Measurements from ENCODE around the gene TMX2.

TMX2 gene

DNA sequence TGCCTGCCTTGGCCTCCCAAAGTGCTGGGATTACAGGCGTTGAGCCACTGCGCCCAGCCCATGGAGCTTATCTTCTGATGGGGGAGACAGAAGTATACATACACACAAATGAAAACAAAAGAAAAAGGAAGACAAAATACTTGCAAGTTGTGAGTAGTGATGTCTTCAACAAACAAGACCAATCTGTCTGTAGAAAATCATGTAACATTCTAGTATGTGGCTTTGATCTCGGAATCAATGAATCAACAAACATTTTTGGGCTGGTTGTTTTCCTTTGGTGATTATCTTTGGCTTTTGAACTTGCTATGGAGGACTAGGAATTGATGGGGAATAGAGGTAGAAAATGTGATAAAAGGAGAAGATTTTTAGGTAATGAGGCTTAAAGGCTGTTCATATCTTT lies 45.8 kb downstream of the TMX2 start:
- Histone ChIP-seq H3K9ac (ENCODE audit: low read length) (no peak overlapping the region), H4K8ac (ENCODE audit: low read length) (no peak overlapping the region), H3K14ac (ENCODE audit: low read length in 2 of 2) (no peak overlapping the region), H2AK5ac (ENCODE audit: low read length, severe bottlenecking) (no peak overlapping the region), H3K36me3 (ENCODE audit: control insufficient read depth in 1 of 2, insufficient read depth in 2 of 2, low read depth in 1 of 2, low read length in 2 of 2) (no peaks in the 10 kb centered on the region), H2BK12ac (ENCODE audit: low read length in 2 of 2) (no peak overlapping the region), H3K27ac (ENCODE audit: low read length, poor library complexity, severe bottlenecking) (no peak overlapping the region), H2AFZ (ENCODE audit: low read depth, low read length) (no peak overlapping the region), H3K23ac (ENCODE audit: low read length in 2 of 2) (no peak overlapping the region), H3K4me2 (ENCODE audit: low read length, poor library complexity, severe bottlenecking) (no peak overlapping the region), H4K91ac (ENCODE audit: low read length) (no peak overlapping the region), H2BK5ac (ENCODE audit: low read depth, low read length, poor library complexity, severe bottlenecking) (no peak overlapping the region), H3K4me3 (ENCODE audit: insufficient read depth in 1 of 2, low read depth in 1 of 2, low read length in 2 of 2) (no peak overlapping the region), H2BK120ac (ENCODE audit: low read depth, low read length) (no peak overlapping the region), H3K4ac (ENCODE audit: low read depth in 1 of 2, low read length in 2 of 2) (no peak overlapping the region), H3K9me3 (ENCODE audit: control insufficient read depth, low read length) (no peaks in the 10 kb centered on the region), H3K4me1 (ENCODE audit: control insufficient read depth, insufficient read depth, low read depth, low read length) (no peaks in the 10 kb centered on the region), H3K79me1 (replicated peaks; ENCODE audit: low read length, poor library complexity, severe bottlenecking) (peaks cover 8% of the 10 kb centered on the region), H2BK15ac (ENCODE audit: low read depth, poor library complexity, severe bottlenecking) (no peak overlapping the region), H3K18ac (ENCODE audit: low read depth in 1 of 2, low read length in 2 of 2) (no peak overlapping the region), H3K27me3 (ENCODE audit: control insufficient read depth in 1 of 2, insufficient read depth in 1 of 2, low read length in 2 of 2) (no peaks in the 10 kb centered on the region)
- WGBS = 90% methylated on average over 1 of the region's 3 CpGs
- no peak for DNase-seq

DNA sequence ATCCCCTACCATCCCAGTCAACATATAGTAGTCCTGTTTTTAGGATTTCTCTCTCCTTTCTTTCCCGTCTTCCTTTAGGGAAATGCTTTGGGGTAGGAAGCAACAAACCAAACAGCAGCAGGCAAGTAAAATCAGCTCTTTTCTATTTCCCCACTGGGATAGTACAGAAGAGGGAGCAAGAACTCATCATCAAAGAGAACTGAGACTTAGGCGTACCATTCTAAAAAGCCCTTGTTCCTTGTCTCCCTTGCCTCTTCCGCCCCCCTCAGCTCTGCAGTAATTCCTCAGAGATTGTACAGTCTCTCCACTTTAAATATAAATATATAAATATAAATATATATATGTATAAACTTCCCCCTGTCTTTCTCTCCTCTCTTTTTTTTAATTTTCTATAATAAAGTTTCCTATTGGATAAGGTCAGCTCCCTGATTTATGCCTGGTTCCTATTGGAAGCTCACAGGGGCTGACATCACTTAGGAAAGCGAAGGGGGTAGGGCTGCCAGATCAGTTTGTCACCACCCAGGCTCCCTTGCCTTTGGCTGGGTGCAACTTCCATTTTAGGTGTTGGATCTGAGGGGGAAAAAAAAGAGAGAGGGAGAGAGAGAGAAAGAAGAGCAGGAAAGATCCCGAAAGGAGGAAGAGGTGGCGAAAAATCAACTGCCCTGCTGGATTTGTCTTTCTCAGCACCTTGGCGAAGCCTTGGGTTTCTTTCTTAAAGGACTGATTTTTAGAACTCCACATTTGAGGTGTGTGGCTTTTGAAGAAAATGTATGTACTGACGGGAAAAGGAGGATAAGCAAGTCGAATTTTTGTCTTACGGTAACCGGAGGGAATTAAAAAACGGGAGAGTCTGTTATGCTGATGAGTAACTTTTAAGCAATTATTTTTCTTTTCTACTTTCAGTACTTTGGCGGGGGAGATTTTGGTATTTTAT lies 49.2 kb downstream of the TMX2 start, which contains the start of gene CTNND1:
Gene CTNND1, plus strand, starts transcription at position 502 of the 934 bp plus-strand sequence. CDS start 29,677 bp downstream, outside the sequence.
- H4K91ac ChIP-seq (ENCODE audit: low read length) = no peak within 1 kb of the TSS
- 6% methylated on average over 10 of the region's 13 CpGs for WGBS
- H3K9ac ChIP-seq (ENCODE audit: low read length) = peak within 1 kb of the TSS; percentile 100
- no peaks in the 10 kb centered on the region for H3K9me3 ChIP-seq (ENCODE audit: control insufficient read depth, low read length)
- peaks cover 6% of the 10 kb centered on the region for H3K4me1 ChIP-seq (ENCODE audit: control insufficient read depth, insufficient read depth, low read depth, low read length)
- no peak within 1 kb of the TSS for H2BK12ac ChIP-seq (ENCODE audit: low read length in 2 of 2)
- H3K27ac ChIP-seq (ENCODE audit: low read length, poor library complexity, severe bottlenecking) = peak within 1 kb of the TSS; percentile 95
- peak within 1 kb of the TSS in 1 of 2 experiments; percentile 57 for H3K4ac ChIP-seq (ENCODE audit: low read depth in 1 of 2, low read length in 2 of 2)
- H2AFZ ChIP-seq (ENCODE audit: low read depth, low read length) = no peak within 1 kb of the TSS
- peaks cover 4% of the 10 kb centered on the region for H3K79me1 ChIP-seq (replicated peaks; ENCODE audit: low read length, poor library complexity, severe bottlenecking)
- no peak within 1 kb of the TSS for H3K23ac ChIP-seq (ENCODE audit: low read length in 2 of 2)
- H2BK15ac ChIP-seq (ENCODE audit: low read depth, poor library complexity, severe bottlenecking) = peak within 1 kb of the TSS; percentile 26
- H3K4me2 ChIP-seq (ENCODE audit: low read length, poor library complexity, severe bottlenecking) = peak within 1 kb of the TSS; percentile 41
- no peaks in the 10 kb centered on the region for H3K36me3 ChIP-seq (ENCODE audit: control insufficient read depth in 1 of 2, insufficient read depth in 2 of 2, low read depth in 1 of 2, low read length in 2 of 2)
- DNase-seq = peak; percentile 99
- H3K14ac ChIP-seq (ENCODE audit: low read length in 2 of 2) = peak within 1 kb of the TSS in 1 of 2 experiments; percentile 96
- peak within 1 kb of the TSS; percentile 38 to 96 for H3K4me3 ChIP-seq (ENCODE audit: insufficient read depth in 1 of 2, low read depth in 1 of 2, low read length in 2 of 2)
- H2BK120ac ChIP-seq (ENCODE audit: low read depth, low read length) = peak within 1 kb of the TSS; percentile 29
- H4K8ac ChIP-seq (ENCODE audit: low read length) = peak within 1 kb of the TSS; percentile 55
- H3K27me3 ChIP-seq (ENCODE audit: control insufficient read depth in 1 of 2, insufficient read depth in 1 of 2, low read length in 2 of 2) = no peaks in the 10 kb centered on the region
- peak within 1 kb of the TSS; percentile 78 for H2AK5ac ChIP-seq (ENCODE audit: low read length, severe bottlenecking)
- H2BK5ac ChIP-seq (ENCODE audit: low read depth, low read length, poor library complexity, severe bottlenecking) = peak within 1 kb of the TSS; percentile 88
- H3K18ac ChIP-seq (ENCODE audit: low read depth in 1 of 2, low read length in 2 of 2) = peak within 1 kb of the TSS in 1 of 2 experiments; percentile 75

DNA sequence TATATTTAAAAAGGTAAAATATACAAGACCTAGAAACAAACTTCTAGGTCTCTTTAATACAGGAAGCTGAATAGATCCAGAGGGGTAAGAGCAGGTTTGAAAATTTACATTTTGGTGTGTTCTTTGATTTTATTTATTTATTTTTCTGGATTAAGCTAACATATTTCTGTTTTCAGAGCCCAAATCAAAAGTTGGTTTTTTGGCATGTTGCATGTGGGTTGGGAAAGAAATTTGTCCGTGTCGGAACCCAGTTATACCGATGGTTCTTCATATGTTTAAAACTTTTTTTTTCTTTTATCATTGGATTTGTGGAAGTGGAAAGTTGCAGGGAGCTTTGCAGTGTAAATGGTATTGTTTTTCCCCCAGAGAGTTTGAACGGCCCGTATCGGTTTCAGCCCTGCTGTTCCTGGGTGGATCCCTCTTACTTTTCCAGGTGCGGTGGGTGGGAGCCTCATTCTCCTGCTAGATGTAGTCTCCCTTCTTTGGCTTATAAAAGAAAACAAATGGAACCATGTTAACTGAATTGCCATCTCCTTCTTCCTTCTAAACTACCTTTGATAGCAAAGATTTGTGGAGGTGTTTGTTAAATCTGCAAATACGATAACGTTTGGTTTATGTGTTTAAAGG lies 50.0 kb downstream of the TMX2 start:
- WGBS = 2% methylated on average over 6 of the region's 9 CpGs
- Histone ChIP-seq H2BK15ac (ENCODE audit: low read depth, poor library complexity, severe bottlenecking) (no peak overlapping the region), H3K4me3 (ENCODE audit: insufficient read depth in 1 of 2, low read depth in 1 of 2, low read length in 2 of 2) (peak overlapping the region; percentile 38 to 96), H3K18ac (ENCODE audit: low read depth in 1 of 2, low read length in 2 of 2) (no peak overlapping the region), H3K4me2 (ENCODE audit: low read length, poor library complexity, severe bottlenecking) (peak overlapping the region; percentile 5), H4K8ac (ENCODE audit: low read length) (no peak overlapping the region), H3K23ac (ENCODE audit: low read length in 2 of 2) (no peak overlapping the region), H2AK5ac (ENCODE audit: low read length, severe bottlenecking) (no peak overlapping the region), H2BK12ac (ENCODE audit: low read length in 2 of 2) (no peak overlapping the region), H3K4me1 (ENCODE audit: control insufficient read depth, insufficient read depth, low read depth, low read length) (peaks cover 6% of the 10 kb centered on the region), H3K14ac (ENCODE audit: low read length in 2 of 2) (no peak overlapping the region), H3K27ac (ENCODE audit: low read length, poor library complexity, severe bottlenecking) (peak overlapping the region; percentile 10), H3K27me3 (ENCODE audit: control insufficient read depth in 1 of 2, insufficient read depth in 1 of 2, low read length in 2 of 2) (no peaks in the 10 kb centered on the region), H3K9me3 (ENCODE audit: control insufficient read depth, low read length) (no peaks in the 10 kb centered on the region), H2BK120ac (ENCODE audit: low read depth, low read length) (no peak overlapping the region), H2BK5ac (ENCODE audit: low read depth, low read length, poor library complexity, severe bottlenecking) (no peak overlapping the region), H3K36me3 (ENCODE audit: control insufficient read depth in 1 of 2, insufficient read depth in 2 of 2, low read depth in 1 of 2, low read length in 2 of 2) (no peaks in the 10 kb centered on the region), H4K91ac (ENCODE audit: low read length) (no peak overlapping the region), H2AFZ (ENCODE audit: low read depth, low read length) (no peak overlapping the region), H3K9ac (ENCODE audit: low read length) (peak overlapping the region; percentile 100), H3K4ac (ENCODE audit: low read depth in 1 of 2, low read length in 2 of 2) (no peak overlapping the region), H3K79me1 (replicated peaks; ENCODE audit: low read length, poor library complexity, severe bottlenecking) (peaks cover 3% of the 10 kb centered on the region)
- peak; percentile 22 for DNase-seq

DNA sequence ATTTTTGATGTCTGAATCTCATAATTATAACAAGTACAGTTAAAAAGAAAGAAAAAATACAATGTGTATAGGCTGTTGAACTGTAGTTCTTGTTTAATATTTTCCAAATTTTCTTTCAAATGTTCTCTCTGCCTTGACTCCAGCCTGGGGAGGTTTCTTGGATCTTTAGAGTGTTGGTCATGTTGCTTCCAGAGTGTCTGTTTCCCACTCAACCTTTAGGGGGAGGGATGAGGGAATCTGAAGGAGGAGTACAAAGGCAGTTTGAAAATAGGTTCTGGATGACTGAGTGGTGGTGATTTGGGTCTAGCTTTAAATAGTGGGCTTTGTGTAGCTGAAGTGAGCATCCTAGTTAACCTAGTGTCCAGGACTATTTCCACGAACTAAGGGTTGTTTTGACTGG lies 51.2 kb downstream of the TMX2 start:
- DNase-seq = peak; percentile 69
- H3K4me3 ChIP-seq (ENCODE audit: insufficient read depth in 1 of 2, low read depth in 1 of 2, low read length in 2 of 2) = peak overlapping the region in 1 of 2 experiments; percentile 96
- H2AK5ac ChIP-seq (ENCODE audit: low read length, severe bottlenecking) = no peak overlapping the region
- no peak overlapping the region for H4K8ac ChIP-seq (ENCODE audit: low read length)
- H2BK12ac ChIP-seq (ENCODE audit: low read length in 2 of 2) = no peak overlapping the region
- no peak overlapping the region for H2BK5ac ChIP-seq (ENCODE audit: low read depth, low read length, poor library complexity, severe bottlenecking)
- peak overlapping the region; percentile 38 for H3K27ac ChIP-seq (ENCODE audit: low read length, poor library complexity, severe bottlenecking)
- H3K79me1 ChIP-seq (replicated peaks; ENCODE audit: low read length, poor library complexity, severe bottlenecking) = peaks cover 2% of the 10 kb centered on the region
- H2BK15ac ChIP-seq (ENCODE audit: low read depth, poor library complexity, severe bottlenecking) = no peak overlapping the region
- 33% methylated on average over 1 of the region's 1 CpG for WGBS
- no peaks in the 10 kb centered on the region for H3K36me3 ChIP-seq (ENCODE audit: control insufficient read depth in 1 of 2, insufficient read depth in 2 of 2, low read depth in 1 of 2, low read length in 2 of 2)
- H3K4me2 ChIP-seq (ENCODE audit: low read length, poor library complexity, severe bottlenecking) = peak overlapping the region; percentile 32
- H3K27me3 ChIP-seq (ENCODE audit: control insufficient read depth in 1 of 2, insufficient read depth in 1 of 2, low read length in 2 of 2) = no peaks in the 10 kb centered on the region
- no peak overlapping the region for H3K18ac ChIP-seq (ENCODE audit: low read depth in 1 of 2, low read length in 2 of 2)
- no peak overlapping the region for H2BK120ac ChIP-seq (ENCODE audit: low read depth, low read length)
- peak overlapping the region; percentile 100 for H3K9ac ChIP-seq (ENCODE audit: low read length)
- no peak overlapping the region for H3K23ac ChIP-seq (ENCODE audit: low read length in 2 of 2)
- no peak overlapping the region for H4K91ac ChIP-seq (ENCODE audit: low read length)
- no peak overlapping the region for H3K14ac ChIP-seq (ENCODE audit: low read length in 2 of 2)
- no peak overlapping the region for H3K4ac ChIP-seq (ENCODE audit: low read depth in 1 of 2, low read length in 2 of 2)
- H3K4me1 ChIP-seq (ENCODE audit: control insufficient read depth, insufficient read depth, low read depth, low read length) = peaks cover 6% of the 10 kb centered on the region
- H3K9me3 ChIP-seq (ENCODE audit: control insufficient read depth, low read length) = no peaks in the 10 kb centered on the region
- no peak overlapping the region for H2AFZ ChIP-seq (ENCODE audit: low read depth, low read length)

All from mesenchymal stem cell (in vitro differentiated cells and primary cell).